NCI-H2107 treated with DMSO at 0.1 percent for 48 hours (cell line): ENCODE results near the gene TEX10.

Experiments
- DNase-seq: peaks from one replicate; lab custom pipeline; 2025; ENCODE audit not compliant: unreplicated experiment; lab: John Stamatoyannopoulos, UW

TEX10 gene

DNA sequence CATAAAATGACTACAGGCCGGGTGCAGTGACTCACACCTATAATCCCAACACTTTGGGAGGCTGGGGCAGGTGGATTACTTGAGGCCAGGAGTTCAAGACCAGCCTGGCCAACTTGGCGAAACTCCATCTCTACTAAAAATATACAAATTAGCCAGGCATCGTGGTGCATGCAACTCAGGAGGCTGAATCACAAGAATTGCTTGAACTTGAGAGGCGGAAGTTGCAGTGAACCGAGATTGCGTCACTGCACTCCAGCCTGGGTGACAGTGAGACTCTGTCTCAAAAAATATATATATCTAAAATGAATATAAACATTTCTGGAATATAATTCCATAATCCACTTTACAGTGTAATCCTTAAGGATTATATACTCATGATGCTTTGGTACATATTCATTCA lies 66.5 kb downstream of the TEX10 start:
- DNase-seq = no peak

DNA sequence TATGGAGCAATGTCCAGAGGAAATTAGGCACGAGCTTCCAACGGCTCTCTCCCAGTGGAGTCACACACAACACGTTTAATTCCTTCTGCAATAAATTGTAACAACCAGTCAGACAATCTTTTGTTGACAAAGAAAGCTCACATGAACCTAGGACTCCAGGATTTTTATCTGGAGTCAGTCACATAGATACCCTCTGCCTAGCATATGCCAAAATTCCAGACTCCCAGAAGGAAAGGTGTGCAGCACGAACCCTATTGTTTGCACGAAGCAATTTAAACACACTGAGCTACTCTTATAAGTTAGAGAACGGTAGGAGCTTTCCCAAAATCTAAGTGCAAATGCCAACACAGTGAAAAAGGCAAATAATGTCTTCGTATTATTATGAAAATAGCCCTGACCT lies 67.1 kb downstream of the TEX10 start:
- no peak for DNase-seq

GRCh38 chr9:100285080-100285479 lies 67.7 kb downstream of the TEX10 start:
- no peak for DNase-seq

DNA sequence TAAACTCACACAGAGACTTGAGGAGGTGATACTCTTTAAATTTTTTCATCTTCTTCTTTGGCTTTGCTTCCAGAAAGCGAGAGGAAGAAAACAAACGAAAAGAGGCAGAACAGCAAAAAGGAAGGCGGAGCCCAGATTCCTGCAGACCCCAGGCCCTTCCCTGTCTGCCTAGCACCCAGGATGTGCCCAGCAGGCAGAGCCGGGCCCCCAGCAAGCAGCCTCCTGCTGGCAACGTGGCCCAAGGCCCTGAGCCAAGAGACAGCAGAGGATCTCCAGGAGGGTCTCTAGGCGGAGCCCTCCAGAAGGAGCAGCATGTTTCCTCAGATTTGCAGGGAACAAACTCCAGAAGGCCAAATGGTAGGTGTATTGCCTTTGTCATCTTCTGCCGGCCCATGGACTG lies 68.5 kb downstream of the TEX10 start:
- no peak for DNase-seq

GRCh38 chr9:100282388-100282719 lies 70.4 kb downstream of the TEX10 start:
- no peak for DNase-seq

DNA sequence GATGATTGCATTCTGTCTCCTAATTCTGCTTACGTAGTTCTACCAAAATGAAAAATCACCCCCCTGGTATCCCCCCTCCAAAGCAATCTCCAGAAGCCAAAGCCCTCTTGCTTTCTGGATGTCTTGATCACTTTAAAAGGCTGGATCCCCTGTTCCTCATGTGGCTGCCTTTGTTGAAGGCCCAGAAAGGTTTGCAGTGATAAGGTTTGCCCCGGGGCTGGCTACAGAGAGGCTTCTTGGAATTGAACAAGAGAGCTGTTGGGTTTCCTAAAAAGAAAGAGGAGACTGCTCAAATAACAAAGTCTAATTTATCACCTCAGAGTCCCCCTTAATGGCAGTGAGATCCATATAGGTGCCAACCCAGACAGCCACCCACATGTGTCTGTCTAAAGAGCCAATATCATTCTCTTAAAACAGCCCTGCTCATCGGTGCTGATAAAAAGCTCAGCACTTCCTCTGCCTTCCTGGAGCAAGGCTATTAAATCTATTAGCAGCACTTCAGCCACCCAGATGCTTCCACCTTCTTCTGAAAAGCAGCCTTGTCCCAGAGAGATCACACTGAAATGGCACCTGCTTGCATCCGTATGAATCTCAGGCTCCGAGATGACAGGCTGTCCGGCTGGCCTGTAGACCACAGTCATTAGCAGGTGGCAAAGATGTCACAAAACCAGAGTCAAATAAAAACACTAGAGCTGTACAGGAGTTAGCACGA lies 70.9 kb downstream of the TEX10 start:
- DNase-seq = no peak

DNA sequence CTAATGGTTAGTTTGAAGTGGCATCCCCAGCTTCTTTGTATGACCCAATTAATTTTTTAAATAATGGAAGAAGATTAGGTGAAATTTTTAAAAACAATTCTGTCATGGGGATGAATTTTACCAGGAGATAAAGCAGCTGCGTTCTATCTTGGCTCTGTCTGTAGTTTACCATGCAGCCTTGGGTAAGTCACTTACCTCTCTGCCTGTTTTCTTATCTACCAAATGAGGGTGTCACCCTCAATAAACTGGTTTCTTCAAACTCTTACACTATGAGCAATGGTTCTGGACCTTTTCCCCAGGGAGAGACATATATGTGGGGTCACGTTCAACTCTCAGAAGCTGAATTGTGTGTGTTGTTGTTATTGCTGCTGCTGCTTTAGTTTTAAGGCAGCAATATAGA lies 71.7 kb downstream of the TEX10 start:
- DNase-seq = no peak

DNA sequence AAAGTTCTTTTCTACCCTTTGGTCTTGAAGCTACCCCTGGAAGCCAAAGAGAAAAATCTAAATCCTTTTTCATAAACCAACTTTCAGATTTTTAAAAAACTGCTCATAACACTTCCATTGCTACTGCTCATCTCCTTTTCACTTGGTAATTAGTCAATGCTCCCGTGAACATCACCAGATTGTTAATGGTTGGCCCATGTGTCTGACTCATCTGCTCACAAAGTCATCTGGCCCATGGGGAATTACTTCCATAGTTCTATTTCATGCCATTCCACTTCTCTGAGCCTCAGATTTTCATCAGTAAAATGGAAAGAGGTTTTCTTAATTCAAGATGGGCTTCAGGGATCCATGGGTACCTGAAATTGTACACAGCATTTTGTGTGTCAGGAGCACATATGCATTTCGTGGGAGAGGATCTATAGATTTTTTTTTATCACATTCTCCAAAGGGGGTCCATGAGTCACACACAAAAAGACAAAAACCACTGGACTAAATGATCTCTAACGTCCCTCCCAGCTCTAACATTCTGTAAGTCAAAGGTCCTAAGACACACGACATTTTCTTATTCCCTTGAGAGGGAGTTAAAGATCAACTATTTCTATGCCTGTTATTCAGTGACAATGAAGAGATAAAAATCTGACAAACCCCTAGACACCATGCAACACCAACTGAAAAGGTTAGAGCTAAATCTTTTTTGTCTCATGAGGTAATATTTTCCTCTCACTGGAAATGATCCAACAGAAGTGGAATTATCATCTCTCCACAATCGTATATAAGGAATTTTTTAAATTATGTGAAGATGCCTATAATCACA lies 75.4 kb downstream of the TEX10 start:
- no peak for DNase-seq

GRCh38 chr9:100269656-100270055 lies 83.1 kb downstream of the TEX10 start:
- DNase-seq = no peak

DNA sequence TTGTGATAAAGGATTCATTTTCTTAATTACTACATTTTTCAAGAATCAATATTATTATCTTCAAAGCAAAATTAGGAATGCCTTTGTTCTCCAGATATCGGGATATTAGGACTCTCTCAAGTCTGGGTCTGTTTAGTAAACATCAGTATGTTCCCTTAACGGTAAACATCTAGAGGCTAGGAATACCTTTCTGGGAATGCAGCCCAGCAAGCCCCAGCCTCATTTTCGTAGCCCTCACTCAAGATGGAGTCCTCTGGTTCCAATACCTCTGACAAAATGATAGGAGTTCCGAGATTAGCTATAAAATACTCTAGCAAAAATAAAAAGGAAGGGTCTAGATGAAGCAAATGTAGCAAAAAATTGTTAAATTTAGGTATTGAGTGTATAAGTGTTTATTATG lies 84.5 kb downstream of the TEX10 start:
- DNase-seq = no peak

DNA sequence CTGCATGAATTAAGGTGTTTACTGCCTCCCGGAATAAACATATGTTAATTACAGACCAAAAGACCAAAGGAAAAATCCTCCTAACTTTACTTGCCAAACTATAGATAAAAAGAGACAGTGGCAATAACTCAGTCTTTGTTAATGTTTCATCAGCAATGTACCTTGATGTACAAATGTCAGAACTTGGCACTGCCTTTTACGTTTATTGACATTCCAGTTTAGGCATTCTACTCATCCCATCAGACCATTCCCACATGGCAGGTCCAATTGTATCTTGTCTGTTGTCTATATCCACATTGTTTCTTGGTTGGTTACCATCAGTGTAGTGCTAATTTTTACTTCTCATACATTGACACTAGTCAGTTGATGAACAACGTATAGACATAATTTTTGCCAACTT lies 85.5 kb downstream of the TEX10 start:
- no peak for DNase-seq
